DND-41 (cell line): ENCODE data around the gene KIF1A.

Source experiments
- EZH2 ChIP-seq: IDR thresholded peaks from 3 replicates; pipeline ENCODE4 v1.6.1; 2012; ENCODE audit warnings: borderline replicate concordance, low read depth, mild to moderate bottlenecking, moderate library complexity, low read length, inconsistent platforms; ENCODE audit not compliant: severe bottlenecking
- TF ChIP-seq, protein P1 (sequence below): IDR thresholded peaks from 2 replicates; pipeline ENCODE4 v1.5.1; 2012; ENCODE audit warnings: borderline replicate concordance, low read length, moderate library complexity, mild to moderate bottlenecking; ENCODE audit not compliant: poor library complexity, severe bottlenecking; ENCODE audit errors: extremely low read depth

- TF ChIP-seq, protein P1, sequence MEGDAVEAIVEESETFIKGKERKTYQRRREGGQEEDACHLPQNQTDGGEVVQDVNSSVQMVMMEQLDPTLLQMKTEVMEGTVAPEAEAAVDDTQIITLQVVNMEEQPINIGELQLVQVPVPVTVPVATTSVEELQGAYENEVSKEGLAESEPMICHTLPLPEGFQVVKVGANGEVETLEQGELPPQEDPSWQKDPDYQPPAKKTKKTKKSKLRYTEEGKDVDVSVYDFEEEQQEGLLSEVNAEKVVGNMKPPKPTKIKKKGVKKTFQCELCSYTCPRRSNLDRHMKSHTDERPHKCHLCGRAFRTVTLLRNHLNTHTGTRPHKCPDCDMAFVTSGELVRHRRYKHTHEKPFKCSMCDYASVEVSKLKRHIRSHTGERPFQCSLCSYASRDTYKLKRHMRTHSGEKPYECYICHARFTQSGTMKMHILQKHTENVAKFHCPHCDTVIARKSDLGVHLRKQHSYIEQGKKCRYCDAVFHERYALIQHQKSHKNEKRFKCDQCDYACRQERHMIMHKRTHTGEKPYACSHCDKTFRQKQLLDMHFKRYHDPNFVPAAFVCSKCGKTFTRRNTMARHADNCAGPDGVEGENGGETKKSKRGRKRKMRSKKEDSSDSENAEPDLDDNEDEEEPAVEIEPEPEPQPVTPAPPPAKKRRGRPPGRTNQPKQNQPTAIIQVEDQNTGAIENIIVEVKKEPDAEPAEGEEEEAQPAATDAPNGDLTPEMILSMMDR = no peak
- TF ChIP-seq EZH2 = no peak
These were observed 31.5 kb downstream of the KIF1A start for GRCh38 chr2:240788482-240788881.
